HG03060 (cell line): ENCODE results near the gene DOK7.

Experiments
- ATAC-seq: cut with Tn5 transposase; IDR thresholded peaks from one replicate; pipeline ENCODE4 v1.9.1; 2021; ENCODE audit warnings: low read depth, moderate number of reproducible peaks; ENCODE audit not compliant: unreplicated experiment

Gene DOK7

DNA sequence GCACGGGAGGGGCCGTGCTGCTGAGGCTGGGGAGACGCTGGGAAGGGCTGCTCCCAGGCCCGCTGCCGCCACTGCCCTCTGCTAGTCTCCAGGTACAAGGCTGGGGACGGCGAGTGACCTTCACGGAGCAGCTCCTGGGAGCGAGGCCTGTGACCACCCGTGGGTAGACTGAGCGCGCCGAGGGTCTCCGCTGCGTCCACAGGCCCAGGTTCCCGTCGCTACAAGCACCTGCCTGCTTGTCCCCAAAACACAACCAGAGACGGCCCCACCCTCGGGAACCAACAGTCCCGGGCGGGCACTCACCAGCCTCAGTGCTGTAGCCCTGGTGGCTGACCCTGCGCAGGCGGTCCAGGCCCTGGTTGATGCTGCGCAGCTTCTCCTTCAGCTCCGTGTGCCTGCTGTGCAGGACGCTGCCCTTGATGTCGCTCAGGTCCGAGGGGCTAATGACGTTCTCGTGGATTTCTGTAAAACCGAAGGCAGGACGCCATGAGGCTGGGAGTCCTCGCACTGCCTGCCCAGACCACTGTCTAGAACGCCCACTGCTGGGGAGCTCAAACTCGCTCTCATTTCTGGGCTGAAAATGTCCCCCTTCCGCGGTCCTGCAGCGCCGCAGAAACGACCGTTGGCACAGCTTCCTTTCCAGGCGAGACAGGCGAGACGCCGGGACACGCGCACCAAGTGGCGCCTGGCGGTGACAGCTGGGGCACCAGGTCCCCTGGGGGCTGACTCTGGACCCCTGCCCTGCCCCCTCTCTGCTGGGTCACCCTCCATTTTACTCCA lies 54.8 kb downstream of the DOK7 start:
- ATAC-seq = no peak

DNA sequence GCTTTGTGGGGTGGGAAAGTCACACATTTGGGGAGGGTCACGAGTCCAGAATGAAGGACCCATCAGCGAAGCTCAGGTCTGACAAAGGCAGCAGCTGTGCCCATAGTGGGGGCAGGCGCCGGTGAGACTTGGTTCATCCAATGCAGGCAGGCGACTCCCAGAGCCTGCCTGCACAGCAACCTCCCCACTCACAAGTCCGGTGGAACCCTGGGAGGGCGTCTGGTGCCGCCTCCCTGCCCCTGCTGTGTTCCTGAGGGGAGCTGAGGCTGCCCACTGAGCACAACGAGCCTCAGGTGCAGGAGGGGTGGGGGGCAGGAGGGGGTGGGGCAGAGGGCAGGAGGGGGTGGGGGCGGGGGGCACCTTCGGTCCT lies 55.4 kb downstream of the DOK7 start:
- no peak for ATAC-seq

DNA sequence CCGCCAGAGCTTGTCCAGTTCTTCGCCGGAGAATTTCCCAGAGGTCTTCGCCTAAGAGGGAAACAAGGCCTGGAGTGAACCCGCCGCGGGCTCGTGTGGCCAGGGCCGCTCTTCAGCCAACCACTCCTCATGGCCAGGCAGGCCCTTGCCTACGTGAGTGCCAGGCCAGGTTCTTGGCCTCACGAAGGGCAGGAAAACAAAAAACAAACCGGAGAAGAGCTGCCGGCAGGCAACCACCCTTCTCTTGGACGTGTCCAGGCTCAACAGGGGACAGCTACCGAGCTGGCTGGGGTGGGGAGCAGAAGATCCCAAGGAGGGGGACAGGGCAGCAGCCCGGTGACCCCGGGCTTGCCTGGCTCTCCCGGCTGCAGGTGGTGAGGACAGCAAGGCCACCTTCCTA lies 55.8 kb downstream of the DOK7 start:
- ATAC-seq = no peak

DNA sequence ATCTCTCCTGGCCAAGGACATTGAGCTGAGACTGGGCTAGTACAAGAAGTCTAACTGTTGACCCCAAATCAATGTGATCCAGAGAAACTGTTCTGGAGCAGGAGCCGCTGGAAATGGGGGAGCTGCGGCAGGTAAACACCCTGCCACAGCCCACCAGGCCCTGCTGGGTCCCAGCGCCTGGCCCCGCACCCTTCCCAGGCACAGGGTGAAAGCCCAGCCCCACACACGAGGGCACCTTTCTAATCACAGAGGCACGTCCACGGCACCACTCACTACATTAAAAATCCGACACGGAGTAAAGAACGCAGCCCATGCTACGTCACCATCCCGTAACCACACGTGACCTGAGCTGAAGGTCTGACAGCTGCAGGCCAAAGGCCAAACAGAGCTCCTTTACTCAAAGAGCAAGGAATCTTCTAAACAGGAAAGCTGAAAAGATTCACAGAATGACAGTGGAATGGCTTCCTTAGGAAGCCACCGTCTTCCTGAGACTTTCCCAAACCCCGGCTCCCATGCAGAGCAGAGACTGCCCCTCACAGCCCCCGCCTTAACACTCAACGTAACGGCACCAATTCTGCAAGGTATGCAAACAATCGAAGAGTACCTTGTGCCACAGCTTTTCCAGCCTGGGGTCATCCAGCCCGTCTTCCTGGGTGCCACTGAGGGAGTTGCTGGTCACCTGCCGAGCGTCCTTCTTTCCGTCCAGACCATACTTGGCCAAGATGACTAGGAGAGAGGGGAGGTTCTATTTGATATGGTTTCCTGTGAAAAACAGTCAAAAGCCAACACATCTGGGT lies 56.6 kb downstream of the DOK7 start:
- ATAC-seq = no peak

DNA sequence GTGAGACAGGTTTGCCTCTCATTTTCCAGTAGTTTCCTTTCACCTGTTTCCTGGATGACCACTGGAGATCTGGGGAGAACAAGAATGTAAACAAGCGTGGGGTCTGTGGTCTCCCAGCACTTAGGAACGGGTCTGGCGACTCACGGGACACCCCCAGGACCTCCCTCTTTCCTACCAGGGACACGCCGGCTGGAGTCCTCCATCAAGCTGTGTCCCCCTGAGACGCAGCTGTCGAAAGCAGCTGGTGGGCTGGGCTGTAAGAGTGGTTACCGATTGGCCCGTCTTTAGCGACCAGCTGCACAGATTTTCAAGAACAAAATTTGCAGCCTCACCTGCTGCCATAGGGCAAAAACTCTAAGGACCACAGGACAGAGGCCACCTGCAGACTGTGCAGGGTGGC lies 57.2 kb downstream of the DOK7 start:
- no peak for ATAC-seq

DNA sequence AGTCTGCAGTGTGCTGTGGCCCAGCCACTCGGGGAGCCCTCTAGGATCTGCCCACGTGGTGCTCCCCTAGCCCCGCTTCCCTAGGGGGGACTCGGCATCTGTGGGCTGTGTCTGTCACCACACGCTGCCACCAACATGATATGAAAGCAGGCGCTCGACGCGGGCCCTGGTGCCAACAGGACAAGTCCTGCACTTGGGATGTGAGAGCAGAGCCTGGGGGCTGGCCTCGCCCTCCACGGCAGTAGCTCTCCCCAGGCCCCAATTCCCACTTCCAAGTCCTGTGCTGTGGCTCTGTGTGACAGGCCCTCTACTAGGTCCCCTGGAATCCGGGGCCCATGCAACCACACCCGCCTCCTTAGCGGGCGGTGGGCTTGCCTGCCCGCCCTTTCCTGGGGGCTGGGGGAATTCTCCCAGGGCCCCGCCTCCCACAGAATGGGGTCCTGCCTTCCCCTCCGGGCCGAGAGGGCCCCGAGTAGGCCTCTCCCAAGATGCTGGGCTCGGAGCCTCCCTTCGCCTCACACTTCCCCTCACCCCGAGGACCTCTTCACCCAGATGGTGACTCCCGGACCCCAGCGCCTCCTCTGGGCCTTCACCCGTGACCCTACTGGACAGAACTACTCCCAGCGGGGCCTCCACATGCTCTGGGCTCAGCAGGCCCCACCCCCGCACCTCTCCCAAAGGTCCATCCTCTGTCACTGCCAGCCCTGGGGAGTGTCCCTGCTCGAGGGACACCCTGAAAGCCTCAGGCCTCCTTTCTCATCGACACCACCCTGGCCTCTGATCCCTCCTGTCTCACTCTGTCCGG lies 57.9 kb downstream of the DOK7 start:
- ATAC-seq = no peak

DNA sequence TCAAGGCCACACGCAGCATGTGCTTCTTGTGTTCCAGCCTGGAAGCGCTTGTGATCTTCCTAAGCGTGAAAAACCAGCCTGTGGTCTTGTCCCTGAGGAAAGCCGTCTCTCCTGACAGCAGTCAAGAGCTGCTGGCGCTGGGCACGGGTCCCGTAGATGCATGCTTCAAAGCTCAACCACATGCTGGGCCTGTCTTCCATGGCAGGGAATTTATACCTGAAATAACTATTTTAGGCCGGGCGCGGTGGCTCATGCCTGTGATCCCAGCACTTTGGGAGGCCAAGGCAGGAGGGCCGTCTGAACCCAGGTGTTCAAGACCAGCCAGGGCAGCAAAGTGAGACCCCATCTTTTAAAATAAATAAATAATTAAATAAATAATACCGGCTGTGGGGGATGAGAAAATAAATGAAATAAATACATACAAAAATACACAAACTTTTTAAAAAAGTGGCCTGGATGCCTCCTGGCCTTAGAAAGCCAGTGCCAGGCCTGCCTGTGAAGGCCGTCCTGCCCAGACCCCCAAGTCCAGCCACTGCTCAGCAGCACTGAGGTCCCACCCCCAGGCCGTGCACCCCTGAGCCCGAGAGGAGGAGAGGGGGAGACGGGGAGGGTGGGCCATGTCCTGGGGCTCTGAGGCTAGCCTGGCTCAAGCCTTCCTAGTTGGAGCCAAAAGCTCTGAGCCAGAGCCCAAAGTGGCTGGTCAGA lies 58.7 kb downstream of the DOK7 start:
- ATAC-seq = no peak

DNA sequence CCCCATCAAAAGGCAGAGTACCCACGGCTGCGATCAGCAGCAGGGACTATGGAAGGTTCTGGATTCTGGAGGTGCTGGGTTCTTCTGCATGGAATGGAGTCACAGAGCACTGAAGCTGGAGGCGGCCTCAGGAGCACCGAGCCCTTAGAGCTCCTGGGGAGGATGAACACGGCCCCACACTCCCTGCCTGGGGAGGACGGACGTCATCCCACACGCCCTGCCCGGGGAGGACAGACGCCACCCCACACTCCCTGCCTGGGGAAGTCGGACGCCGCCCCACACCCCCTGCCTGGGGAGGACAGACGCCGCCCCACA lies 59.2 kb downstream of the DOK7 start:
- ATAC-seq = no peak

DNA sequence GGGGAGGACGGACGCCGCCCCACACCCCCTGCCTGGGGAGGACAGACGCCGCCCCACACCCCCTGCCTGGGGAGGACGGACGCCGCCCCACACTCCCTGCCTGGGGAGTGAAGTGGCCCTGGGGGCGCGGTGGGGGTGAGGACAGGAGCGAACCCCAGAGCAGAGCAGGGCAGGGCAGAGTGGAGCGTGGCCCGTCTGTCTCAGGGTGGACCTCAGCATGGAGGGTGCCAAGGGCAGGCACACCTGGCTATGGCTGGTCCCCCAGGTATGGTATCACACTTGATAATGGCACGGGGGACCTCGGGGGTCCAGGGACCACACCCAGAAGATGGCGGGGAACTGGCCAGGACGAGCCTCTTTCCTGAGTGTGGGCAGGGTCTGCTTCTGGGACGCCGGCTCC lies 59.5 kb downstream of the DOK7 start:
- ATAC-seq = no peak

DNA sequence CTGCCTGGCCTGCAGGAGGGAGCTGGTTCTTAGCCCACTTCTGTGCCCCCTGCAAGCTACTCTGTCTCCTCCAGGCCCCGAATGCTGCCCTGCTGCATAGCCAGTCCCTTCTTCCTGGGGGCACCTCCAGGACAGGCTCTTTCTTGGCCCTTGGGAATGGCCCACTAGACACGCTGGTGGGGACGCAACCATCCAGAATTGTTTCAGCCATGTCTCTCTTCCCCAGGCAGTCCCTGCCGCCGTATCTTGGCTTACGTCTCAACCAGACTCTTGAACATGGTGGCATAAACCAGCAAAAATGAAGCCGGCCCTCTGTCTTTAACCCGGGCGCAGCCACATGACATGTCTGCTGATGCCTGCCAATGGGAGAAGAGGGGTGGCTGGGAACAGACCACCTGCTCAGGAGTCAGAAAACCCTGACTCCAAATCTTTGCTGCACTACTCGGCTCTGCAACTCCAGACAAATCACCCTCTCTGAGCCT lies 60.1 kb downstream of the DOK7 start:
- ATAC-seq = no peak

DNA sequence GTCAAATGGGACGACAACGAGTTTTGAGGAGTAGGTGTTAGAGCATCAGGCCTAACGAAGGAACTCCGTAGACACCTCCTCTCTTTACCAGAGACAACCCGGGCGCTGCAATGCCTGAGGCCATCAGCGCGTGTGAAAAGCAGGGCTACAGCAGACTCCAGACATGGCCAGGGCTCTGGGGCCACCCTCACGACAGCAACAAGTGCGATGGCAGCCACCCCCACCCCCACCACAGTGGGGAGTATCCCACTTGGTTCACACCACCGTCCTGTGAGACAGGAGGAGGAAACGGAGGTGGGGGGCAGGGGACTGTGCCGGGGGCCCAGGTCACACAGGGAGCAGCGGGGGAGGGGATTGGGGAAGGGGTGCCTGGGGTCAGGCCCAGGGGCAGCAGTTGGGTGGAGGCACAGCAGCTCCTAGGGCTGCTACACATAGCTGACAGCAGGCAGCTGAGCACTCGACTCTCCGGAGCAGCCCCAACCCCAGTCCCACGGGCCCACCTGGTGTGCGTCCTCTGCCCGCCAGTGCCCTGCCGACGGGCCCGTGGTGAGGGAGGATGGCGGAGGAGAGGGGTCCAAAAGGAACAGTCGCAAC lies 60.6 kb downstream of the DOK7 start:
- no peak for ATAC-seq

DNA sequence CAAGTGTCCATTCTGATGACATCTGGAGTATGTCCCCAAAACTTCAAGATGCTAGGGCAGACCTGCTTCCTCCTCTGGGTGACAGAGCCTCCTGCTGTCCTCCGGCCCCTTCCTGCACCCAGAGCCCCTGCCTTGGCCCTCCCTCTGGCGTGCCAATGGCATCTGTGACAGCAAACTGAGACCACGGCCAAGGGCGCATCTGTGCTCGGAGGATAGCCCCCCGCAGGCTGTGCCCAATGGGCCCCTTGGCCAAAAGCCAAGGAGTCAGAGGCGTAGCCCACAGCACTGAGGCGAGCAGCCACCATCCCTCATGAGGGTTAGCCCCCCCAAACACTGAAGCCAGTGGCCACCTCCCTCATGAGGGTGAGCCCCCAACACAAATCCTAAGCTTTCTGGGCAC lies 61.2 kb downstream of the DOK7 start:
- no peak for ATAC-seq

DNA sequence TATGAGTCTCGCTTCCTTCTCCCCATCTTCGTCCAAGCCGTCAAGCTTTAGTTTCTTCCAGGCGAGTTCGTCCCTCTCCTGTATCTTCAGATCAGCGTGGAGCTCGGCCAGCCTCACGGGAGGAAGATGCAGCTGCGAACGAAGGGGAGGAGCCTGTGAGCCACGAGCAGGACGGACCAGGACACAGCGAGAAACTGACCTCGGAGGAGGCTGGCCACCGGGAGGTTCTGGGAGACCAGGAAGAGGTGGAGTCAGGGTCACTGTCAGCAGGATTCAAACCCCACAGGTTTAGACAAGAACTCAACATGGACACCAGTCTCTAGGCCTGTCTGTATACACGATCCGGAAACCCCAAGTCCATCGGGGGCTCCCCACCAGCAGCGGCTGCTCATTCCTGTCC lies 61.8 kb downstream of the DOK7 start:
- ATAC-seq = no peak

DNA sequence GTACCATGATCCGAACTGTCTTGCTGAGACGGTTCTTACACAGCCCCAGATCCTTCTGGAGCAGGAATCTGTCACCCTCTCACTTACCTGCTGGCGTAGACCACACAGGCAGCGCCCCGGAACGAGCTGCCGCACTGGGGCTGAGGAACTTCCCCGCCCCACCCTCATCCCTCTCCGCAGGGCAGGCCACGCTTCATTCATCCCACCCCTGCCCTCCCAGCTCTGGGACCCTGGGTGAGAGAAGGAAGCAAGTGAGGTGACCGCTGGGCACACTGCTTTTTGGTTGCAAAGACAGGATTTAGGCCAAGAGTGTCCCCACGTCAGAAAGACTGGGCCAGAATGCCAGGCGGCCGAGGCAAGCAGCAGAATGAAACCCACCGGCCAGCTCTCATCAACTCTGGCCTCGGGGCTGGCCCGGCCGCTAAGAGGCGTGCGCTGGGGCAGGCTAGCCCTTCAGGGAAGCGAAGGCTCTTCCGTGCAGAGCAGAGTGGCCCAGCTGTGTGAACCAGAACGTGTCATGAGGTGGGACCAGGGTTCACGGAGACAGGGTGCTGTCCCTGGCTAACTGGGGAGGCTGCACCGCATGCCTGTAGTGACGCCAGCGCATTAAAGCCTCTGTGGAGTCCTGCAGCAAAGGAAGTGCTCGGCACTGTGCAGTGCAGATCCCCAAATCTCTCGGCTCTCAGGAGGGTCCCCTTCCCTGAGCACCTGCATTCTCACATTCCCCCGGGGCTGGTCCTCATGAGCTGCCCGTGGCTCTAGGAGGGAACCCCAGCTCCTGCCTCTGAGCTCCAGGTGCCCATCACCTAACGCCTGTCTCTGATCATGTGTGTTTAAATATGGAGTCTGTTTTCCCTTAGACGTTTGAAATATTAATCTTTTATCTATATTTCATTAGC lies 62.7 kb downstream of the DOK7 start:
- ATAC-seq = no peak

DNA sequence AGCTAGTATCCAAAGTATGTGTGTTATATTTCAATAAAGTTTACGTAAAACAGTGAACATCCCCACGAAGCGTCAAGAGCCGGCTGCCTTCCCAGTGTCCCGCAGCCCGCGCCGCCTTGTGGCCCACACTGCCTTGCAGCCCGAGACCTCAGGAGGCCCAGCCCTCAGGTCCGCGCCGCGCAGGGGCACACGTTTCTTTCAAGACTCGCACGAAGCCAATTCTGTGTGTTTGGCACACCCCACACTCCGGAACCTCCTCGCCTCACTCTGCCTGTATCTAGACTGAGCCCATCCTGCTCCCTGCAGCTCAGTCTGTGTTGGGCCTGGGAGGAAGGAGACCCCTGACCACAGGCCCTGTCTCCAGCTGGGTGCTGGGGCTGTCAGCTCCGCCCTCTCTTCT lies 63.4 kb downstream of the DOK7 start:
- ATAC-seq = no peak

DNA sequence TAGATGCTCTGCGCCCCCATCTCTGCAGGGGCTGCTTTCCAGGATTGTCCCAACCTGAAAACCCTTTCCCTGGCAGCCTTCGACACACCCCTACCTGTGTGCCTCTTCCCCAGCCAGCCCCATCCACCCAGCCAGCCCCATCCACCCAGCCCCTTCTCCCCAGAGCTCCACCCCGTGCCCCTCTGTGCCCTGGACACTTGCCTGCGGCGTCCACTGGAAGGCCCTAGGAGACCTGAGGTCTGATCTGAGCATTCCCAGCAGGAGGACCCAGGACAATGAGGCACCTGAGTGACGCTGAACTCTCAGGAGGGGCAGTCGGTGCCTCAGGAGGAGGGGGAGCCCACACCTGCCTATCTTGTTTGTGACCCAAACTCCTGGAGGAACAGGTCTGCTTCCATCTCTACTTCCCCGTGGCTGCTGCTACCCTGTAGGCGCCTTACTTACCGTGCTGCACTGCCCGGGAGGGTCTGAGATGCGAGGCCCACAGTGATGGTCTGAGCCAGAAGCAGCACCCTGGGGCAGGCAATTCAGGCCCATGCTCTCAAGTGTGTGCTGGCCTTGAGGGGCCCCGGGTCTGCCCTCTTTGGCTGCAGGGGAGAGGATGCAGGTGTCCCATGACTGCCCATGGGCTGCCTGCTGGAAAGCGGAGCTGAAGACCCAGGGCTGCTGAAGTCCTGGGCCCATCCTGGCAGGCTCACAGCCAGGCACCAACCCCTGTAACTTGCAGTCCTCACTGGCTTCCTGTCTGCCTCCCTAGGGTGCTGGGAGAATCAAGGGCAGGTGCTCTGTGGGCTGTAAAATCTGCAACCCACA lies 64.2 kb downstream of the DOK7 start:
- no peak for ATAC-seq

DNA sequence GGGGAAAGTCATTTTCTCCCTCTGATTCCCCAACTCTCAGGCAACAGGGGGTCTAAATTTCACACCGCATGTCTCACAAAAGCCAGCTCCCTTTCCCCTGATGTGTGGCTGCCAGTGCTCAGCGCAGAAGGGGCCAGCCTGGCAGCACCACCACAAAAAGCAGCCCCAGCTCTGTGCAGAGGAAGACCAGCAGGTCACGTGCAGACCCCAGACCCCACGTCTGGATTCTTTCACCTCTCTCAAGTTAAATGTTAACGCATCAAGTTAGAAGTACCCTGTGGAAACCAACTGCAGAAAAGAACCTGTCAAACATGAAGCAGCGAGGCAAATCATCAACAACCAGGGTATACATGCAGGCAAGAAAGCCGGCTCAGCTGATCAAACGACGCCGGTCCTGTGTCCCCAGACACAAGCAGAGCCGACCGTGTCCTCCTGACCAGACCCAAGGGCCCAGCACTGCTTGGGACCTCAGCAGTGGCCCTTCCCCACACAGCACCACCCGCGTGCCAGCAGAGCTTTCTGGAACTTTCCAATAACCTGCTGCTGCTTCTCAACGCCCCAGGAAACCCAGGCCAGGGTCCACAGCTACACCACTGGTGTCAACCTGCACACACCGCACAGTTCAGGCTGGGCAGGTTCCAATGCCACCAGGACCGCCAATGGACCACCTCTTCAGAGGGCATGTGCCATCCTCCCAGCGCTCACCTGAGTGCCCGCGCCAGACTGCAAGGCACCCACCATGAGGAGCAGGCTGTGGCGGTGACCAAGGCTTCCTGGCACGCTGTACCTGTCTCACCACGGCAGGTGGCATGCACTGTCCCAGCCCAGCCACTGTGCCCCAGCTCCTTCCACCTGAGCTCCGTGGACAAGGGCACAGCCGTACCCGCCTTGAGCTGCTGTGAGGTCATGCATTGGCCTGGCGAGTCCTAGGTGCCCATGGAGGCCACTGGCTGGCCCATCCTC lies 65.1 kb downstream of the DOK7 start:
- no peak for ATAC-seq
